Peyer's patch (tissue), 4 donors: ENCODE results near the gene H2BK1. TPM values are rescaled to one million over a fixed set of nuclear protein-coding genes. Genes with fewer than 3 reads are reported as not detected.
A peak's percentile ranks its signal among the peaks of the same experiment; 100 is the strongest.

Experiments
- DNase-seq, 3 donors: peaks; one replicate each; pipeline ENCODE4 v3.0.0-alpha.2; 2017 to 2019
- H3K27ac ChIP-seq, 4 donors: fragments of 200-600 bp; sonication (generic); one replicate each; pipeline ENCODE4 v1.5.1; 2016 to 2019
- H3K27me3 ChIP-seq, 2 donors: fragments of 200-600 bp; sonication (generic); one replicate each; pipeline ENCODE4 v1.5.1; 2019
- H3K36me3 ChIP-seq, 3 donors: fragments of 200-600 bp; sonication (generic); one replicate each; pipeline ENCODE4 v1.5.1; 2016 to 2019
- H3K4me1 ChIP-seq, 4 donors: fragments of 200-600 bp; sonication (generic); one replicate each; pipeline ENCODE4 v1.5.1; 2016 to 2019
- H3K4me3 ChIP-seq, 4 donors: fragments of 200-600 bp; sonication (generic); 1 replicate in 3 of 4; 2 replicates in 1 of 4; pipeline ENCODE4 v1.5.1; 2016 to 2019; ENCODE audit warnings: mild to moderate bottlenecking in 1 of 4
- H3K9me3 ChIP-seq, 4 donors: fragments of 200-600 bp; sonication (generic); one replicate each; pipeline ENCODE4 v1.5.1; 2016 to 2019; ENCODE audit warnings: mild to moderate bottlenecking in 1 of 4
- POLR2A ChIP-seq, 2 donors: fragments of 450-650 bp; IDR thresholded peaks; one replicate each; pipeline ENCODE4 v1.5.1; 2017; ENCODE audit warnings: antibody characterized with exemption in 2 of 2, mild to moderate bottlenecking in 2 of 2, moderate library complexity in 2 of 2
- total RNA-seq, 4 donors: library from RNA; depleted of rRNA; stranded (reverse); fragments of >200 nt; gene quantifications; one replicate each; pipeline ENCODE4 v1.1.0, GENCODE V29; 2016
- TF ChIP-seq, protein P1 (sequence below), 6 experiments: fragments of 450-650 bp in 4 of 6; fragments of 200-600 bp in 2 of 6; sonication (generic) in 1 of 6; IDR thresholded peaks; one replicate each; pipeline ENCODE4 v1.5.1; 2017 to 2019; ENCODE audit warnings: antibody characterized with exemption in 6 of 6, mild to moderate bottlenecking in 3 of 6, moderate library complexity in 1 of 6

H2BK1 gene
- total RNA-seq, 4 donors from 2014 or later: not detected

DNA sequence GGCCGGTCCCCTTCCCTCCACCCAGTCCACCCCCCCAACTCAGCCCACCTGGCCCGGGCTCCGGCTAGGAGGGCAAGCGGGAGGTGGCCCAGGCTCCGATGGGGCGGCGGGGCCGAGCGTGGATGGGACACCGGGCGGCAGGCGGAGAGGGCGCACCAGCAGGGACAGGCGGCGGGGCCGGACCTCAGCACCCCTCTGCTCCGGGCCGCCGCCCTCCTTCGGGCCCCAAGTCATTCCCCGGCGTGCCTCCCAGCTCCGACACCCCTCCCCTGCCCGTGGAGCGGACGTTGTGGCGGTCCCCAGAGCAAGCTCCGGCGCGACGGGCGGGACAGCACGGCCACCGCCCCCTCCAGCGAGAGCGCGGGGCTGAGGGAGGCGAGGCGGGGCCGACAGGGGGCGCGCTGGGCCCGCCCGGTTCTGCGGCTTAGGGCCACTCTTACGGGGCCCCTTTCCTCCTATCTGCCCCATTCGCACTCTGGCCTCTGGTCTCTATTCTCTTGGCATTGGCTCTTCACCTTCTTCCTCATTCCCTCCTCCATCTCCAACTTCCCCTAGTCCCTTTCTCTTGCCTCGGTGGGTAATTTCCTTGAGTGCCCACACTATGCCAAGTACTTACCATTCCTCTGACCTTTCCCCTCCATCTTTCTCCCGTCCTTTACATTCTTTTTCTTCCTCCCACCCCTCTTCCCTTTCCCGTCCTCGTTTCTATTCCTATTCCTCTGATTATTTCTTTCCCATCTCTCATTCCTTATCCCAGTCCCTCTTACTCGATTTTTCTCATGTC lies 42.1 kb downstream of the H2BK1 start:
- Histone ChIP-seq H3K4me1 (peaks cover 0 to 20% (median 10%) of the 10 kb centered on the region in 4 donors), H3K36me3 (no peaks in the 10 kb centered on the region), H3K27me3 (peaks cover 0 to 31% of the 10 kb centered on the region in 2 donors), H3K4me3 (peak overlapping the region; percentile 21 to 53 (median 50)), H3K27ac (no peak overlapping the region), H3K9me3 (no peaks in the 10 kb centered on the region)
- no peak for TF ChIP-seq POLR2A (IDR thresholded peaks at IDR 0.05)
- TF ChIP-seq, protein P1, sequence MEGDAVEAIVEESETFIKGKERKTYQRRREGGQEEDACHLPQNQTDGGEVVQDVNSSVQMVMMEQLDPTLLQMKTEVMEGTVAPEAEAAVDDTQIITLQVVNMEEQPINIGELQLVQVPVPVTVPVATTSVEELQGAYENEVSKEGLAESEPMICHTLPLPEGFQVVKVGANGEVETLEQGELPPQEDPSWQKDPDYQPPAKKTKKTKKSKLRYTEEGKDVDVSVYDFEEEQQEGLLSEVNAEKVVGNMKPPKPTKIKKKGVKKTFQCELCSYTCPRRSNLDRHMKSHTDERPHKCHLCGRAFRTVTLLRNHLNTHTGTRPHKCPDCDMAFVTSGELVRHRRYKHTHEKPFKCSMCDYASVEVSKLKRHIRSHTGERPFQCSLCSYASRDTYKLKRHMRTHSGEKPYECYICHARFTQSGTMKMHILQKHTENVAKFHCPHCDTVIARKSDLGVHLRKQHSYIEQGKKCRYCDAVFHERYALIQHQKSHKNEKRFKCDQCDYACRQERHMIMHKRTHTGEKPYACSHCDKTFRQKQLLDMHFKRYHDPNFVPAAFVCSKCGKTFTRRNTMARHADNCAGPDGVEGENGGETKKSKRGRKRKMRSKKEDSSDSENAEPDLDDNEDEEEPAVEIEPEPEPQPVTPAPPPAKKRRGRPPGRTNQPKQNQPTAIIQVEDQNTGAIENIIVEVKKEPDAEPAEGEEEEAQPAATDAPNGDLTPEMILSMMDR (IDR thresholded peaks at IDR 0.05): peak; percentile 36 to 65 (median 44)
- DNase-seq: peak in 2 of 3 donors; percentile 61 to 62

DNA sequence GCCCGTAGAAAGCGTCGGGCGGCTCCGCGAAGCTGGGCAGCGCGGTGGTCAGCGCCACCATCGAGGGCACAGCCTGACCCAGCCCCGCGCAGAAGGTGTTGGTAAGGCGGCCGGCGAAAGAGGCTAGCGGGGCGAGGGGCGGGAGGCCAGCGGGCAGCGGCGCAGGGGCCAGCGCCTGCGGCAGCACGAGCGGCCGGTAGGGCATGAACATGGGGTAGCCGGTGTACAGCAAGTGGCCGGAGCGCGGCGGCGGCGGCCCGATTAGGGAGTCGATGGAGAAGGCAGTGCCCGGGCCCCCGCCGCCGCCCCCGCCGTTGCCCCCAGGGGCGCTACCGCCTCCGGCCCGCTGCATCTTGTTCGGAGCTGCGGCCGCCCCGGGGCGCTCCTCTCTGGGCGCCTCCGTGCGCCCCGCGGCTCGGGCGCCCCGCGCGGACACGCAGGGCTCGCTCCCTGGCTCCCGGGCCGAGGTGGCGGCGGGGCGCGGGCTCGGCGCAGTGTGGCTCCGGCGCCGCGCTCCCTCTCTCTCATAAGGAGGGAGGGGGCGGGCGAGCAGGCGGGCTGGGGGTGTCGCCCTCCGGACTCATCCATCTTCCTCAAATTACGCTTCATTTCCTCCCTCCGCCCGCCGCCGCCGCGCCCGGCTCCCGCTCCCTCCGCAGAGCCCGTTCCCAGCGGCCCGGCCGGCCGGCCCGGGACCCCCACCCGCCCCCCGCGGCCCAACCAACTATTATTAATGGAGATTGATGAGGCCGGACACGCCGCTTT lies 42.9 kb downstream of the H2BK1 start, which contains the start of gene GBX1:
Gene GBX1, minus strand, starts transcription at position 498 of the 765 bp plus-strand sequence. Its CDS starts 146 bp downstream, at position 352.
- peaks cover 0 to 20% (median 10%) of the 10 kb centered on the region in 4 donors for H3K4me1 ChIP-seq
- H3K36me3 ChIP-seq: no peaks in the 10 kb centered on the region
- no peak within 1 kb of the TSS for H3K27ac ChIP-seq
- no peak for DNase-seq
- peaks cover 0 to 27% of the 10 kb centered on the region in 2 donors for H3K27me3 ChIP-seq
- H3K4me3 ChIP-seq: peak within 1 kb of the TSS; percentile 21 to 53 (median 50)
- no peaks in the 10 kb centered on the region for H3K9me3 ChIP-seq
- TF ChIP-seq, protein P1 (IDR thresholded peaks at IDR 0.05): peak in 1 of 6 experiments; percentile 14
- no peak for TF ChIP-seq POLR2A (IDR thresholded peaks at IDR 0.05)

DNA sequence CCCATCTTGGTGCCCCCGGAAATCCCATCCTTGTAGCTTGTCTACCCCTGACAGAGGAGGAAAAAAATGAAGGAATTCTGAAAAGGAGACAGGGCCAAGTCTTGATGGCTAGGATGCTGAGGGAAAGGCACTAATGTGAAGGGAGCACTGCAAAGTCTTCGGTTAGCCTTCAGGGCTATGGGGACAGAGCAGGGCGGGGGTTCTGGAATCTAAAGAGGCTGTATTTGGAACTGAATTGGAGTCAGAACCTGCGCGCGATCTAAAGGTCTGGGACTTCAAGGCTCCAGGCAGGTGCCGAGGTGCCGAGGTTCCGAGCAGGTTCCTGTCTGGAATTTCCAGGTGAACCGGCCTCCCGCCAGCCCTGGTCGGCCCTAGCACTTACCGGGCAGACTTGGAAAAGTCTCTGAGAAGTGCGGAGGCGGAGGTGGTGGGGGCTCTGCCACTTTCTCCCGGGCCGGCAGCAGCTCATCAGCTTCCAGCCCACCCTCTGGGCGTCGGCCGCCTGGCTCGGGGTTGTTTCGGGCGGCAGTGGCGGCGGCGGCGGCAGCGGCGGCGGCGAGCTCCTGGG lies 43.6 kb downstream of the H2BK1 start:
- TF ChIP-seq POLR2A (IDR thresholded peaks at IDR 0.05): no peak
- TF ChIP-seq, protein P1 (IDR thresholded peaks at IDR 0.05): no peak
- H3K27me3 ChIP-seq: peaks cover 0 to 27% of the 10 kb centered on the region in 2 donors
- H3K36me3 ChIP-seq: no peaks in the 10 kb centered on the region
- no peak for DNase-seq
- H3K9me3 ChIP-seq: no peaks in the 10 kb centered on the region
- H3K4me3 ChIP-seq: peak overlapping the region in 3 of 4 donors; percentile 49 to 53 (median 52)
- no peak overlapping the region for H3K27ac ChIP-seq
- H3K4me1 ChIP-seq: peaks cover 0 to 20% (median 10%) of the 10 kb centered on the region in 4 donors

DNA sequence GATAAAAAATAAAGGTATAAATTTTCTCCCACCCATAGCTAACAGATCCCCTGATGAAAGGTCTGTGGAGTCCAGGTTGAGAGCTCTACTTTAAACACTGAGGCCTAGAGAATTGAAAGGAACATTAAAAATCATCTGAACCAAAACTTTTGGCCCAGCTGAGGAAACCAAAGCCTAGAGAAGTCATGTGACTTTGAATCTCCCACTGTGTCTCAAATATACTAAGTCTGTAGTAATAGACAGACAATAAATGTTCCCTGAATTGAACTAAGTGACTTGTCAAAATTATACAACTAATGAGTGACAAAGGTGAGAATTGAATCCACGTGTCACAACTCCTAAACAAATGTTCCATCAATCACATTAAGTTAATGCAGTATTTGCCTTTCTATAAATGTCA lies 48.5 kb downstream of the H2BK1 start:
- TF ChIP-seq, protein P1 (IDR thresholded peaks at IDR 0.05): no peak
- TF ChIP-seq POLR2A (IDR thresholded peaks at IDR 0.05): no peak
- Histone ChIP-seq H3K36me3 (no peaks in the 10 kb centered on the region), H3K4me1 (peaks cover 0 to 3% (median 1%) of the 10 kb centered on the region in 4 donors), H3K9me3 (no peaks in the 10 kb centered on the region), H3K27me3 (peaks cover 0 to 6% of the 10 kb centered on the region in 2 donors), H3K4me3 (no peak overlapping the region), H3K27ac (no peak overlapping the region)
- DNase-seq: no peak

Other genes with a start within 250 kb of the H2BK1 start
- gene KCNH2, start 232.2 kb downstream of the H2BK1 start, total RNA-seq: 1 to 10 TPM; 2.4 to 8.5 (median 3.4) TPM
- gene NOS3, start 219.5 kb downstream of the H2BK1 start, total RNA-seq: 10 to 100 TPM in 1 of 4 donors, 1 to 10 TPM in 3; 1.2 to 18.2 (median 5.4) TPM
- under 1 TPM in 2 of 4 donors, not detected in 2; 0.27 to 0.28 TPM for gene ATG9B, start 186.0 kb downstream of the H2BK1 start, total RNA-seq
- gene ABCB8, start 182.0 kb downstream of the H2BK1 start, total RNA-seq: 10 to 100 TPM; 23.1 to 79.7 (median 42.7) TPM
- gene ASIC3, start 162.0 kb downstream of the H2BK1 start, total RNA-seq: 10 to 100 TPM in 1 of 4 donors, 1 to 10 TPM in 3; 2.5 to 10.7 (median 5.0) TPM
- gene CDK5, start 152.6 kb downstream of the H2BK1 start, total RNA-seq: 10 to 100 TPM in 3 of 4 donors, 1 to 10 TPM in 1; 6.9 to 15.4 (median 13.8) TPM
- 100 to 1,000 TPM; 101 to 143 (median 121) TPM for gene SLC4A2, start 150.9 kb downstream of the H2BK1 start, total RNA-seq
- gene FASTK, start 129.7 kb downstream of the H2BK1 start, total RNA-seq: 100 to 1,000 TPM in 3 of 4 donors, 10 to 100 TPM in 1; 99.0 to 239 (median 158) TPM
- gene TMUB1, start 127.0 kb downstream of the H2BK1 start, total RNA-seq: 100 to 1,000 TPM in 2 of 4 donors, 10 to 100 TPM in 2; 38.0 to 113 (median 100) TPM
- 100 to 1,000 TPM in 2 of 4 donors, 10 to 100 TPM in 2; 91.6 to 123 (median 101) TPM for gene AGAP3, start 124.0 kb downstream of the H2BK1 start, total RNA-seq
- not detected for gene GBX1, start 42.8 kb downstream of the H2BK1 start, total RNA-seq
- not detected for gene ASB10, start 23.2 kb downstream of the H2BK1 start, total RNA-seq
- gene ABCF2, start 16.7 kb upstream of the H2BK1 start, total RNA-seq: 10 to 100 TPM; 20.7 to 29.7 (median 26.4) TPM
- 10 to 100 TPM; 31.4 to 50.2 (median 43.2) TPM for gene CHPF2, start 22.0 kb upstream of the H2BK1 start, total RNA-seq
- 10 to 100 TPM in 3 of 4 donors, 1 to 10 TPM in 1; 1.2 to 61.1 (median 18.3) TPM for gene SMARCD3, start 38.2 kb upstream of the H2BK1 start, total RNA-seq
- gene NUB1, start 131.3 kb upstream of the H2BK1 start, total RNA-seq: 10 to 100 TPM; 66.4 to 90.8 (median 68.2) TPM
- gene WDR86, start 199.6 kb upstream of the H2BK1 start, total RNA-seq: 10 to 100 TPM in 1 of 4 donors, 1 to 10 TPM in 2, not detected in 1; 5.9 to 13.2 (median 6.6) TPM
- gene CRYGN, start 229.7 kb upstream of the H2BK1 start, total RNA-seq: not detected